M059J (cell line): ENCODE data around the gene SLC2A13. TPM values are rescaled to one million over a fixed set of nuclear protein-coding genes. Genes with fewer than 3 reads are reported as not detected.
A peak's percentile ranks its signal among the peaks of the same experiment; 100 is the strongest.
"Not testable (repeated sequence)": the region's sequence is repeated elsewhere in the genome, so short reads cannot be mapped to it uniquely, and the experiment has no call there.

Experiments
- DNase-seq: peaks from one replicate; pipeline ENCODE4 v3.0.0-alpha.2; 2012; ENCODE audit warnings: low read depth
- total RNA-seq: library from RNA; depleted of rRNA; stranded (reverse); fragments of >200 nt; shearing (Covaris generic); gene quantifications from 2 replicates; pipeline ENCODE4 v1.2.3, GENCODE V29; 2014; rRNA removed

Gene SLC2A13
- total RNA-seq, 1 experiment from 2014 or later = 3.2 TPM

DNA sequence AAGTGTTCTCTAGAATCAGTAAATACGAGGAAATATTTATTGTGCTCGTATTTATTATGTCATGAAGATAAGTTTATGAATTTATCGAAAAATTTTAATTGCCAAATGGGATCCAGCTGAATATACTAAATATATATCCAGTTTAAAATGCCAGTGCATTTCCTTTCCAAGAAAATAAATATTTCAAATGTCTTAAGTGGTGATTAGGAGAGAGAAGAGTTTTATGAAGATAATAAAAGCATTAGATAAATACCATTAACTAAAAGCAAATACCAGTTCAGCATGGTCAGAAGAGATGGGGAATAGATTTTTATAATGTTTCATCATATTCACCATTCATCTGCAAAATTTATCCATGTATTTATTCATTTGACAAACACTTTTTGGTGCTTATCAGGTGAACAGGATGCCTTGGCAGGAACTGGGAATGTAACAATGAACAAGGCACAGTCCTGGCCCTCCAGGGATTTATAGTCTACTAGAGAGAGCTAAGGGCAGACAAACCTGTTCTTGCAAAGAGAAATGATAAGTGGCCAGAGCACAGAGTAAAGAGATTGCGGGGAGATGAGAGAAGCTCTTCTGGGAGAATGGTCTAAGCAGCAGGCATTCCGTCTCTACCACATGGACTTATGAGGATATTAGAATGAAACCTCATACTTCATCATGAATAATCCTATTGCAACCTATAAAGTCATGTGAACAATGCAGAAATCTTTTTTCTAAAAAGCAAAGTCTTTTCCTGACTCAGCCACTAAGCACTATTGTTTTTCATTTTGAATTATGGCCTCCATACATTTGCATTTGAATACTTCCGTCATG, 342.6 kb downstream of the SLC2A13 start:
- no peak for DNase-seq

DNA sequence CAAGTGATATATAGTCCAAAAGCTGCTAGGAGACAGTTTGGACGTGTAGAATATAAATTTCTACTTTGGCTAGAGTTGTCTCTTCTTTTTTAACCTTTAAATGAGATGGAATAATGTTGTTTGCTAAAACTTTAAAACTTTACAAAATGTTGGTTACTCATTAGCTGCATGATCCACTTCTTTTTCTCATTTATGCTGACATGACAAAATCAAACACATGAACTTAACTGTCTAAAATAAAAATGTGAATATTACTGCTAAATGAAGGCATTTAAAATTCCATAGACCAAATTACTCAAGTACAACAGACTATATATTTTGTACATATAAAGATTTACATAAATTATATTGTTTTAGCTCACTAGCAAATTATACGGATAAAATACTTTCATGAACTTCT, 350.4 kb downstream of the SLC2A13 start:
- DNase-seq = no peak

DNA sequence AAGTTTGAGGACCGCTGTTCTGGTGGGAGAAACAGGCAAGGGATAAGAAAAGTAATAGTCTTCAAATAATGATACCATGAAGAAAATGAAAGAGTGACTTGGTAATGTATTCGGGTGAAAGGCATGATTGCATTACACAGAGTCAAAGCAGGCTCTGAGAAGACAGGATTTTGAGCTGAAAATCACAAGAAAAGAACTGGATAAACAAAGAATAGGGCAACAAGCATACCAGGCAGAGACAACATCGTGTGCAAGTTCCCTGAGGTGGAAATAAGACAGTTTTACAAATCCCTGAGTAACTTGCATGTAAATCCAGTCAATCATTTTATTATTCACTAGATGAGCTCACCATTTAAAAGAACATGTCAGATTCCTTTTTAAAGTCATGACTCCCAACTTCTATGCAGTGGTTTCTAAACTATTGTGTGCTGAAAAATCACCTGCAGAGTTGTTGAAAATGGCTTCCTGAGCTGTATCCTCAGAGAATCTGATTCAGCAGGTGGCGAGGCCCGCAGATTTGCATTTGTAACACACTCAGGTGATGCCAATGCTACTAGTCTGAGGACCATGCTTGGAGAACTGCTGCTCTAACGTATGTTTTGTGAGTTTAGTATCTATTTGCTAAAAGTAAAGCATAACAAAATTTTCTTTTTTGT, 353.3 kb downstream of the SLC2A13 start:
- DNase-seq = no peak

DNA sequence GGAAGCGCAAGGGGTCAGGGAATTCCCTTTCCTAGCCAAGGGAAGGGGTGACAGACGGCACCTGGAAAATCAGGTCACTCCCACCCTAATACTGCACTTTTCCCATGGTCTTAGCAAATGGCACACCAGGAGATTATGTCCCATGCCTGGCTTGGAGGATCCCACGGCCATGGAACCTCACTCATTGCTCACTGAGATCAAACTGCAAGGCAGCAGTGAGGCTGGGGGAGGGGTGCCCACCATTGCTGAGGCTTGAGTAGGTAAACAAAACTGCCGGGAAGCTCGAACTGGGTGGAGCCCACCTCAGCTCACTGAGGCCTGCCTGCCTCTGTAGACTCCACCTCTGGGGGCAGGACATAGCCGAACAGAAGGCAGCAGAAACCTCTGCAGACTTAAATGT, 359.7 kb downstream of the SLC2A13 start:
- DNase-seq = not testable (repeated sequence)

DNA sequence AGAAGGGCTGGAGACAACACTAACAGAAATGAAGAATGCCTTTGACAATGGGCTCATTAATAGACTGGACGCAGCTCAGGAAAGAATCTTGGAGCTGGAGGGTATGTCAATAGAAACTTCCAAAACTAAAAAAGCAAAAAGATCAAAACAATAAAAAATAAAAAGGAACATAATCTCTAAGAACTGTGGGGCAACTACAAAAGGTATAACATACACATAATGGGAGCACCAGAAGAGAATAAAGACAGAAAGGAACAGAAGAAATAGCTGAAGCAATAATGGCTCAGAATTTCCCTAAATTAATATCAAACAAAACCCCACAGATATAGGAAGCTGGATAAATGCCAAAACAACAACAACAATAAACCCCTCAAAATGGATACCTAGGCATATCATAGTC, 362.2 kb downstream of the SLC2A13 start:
- DNase-seq = no peak

DNA sequence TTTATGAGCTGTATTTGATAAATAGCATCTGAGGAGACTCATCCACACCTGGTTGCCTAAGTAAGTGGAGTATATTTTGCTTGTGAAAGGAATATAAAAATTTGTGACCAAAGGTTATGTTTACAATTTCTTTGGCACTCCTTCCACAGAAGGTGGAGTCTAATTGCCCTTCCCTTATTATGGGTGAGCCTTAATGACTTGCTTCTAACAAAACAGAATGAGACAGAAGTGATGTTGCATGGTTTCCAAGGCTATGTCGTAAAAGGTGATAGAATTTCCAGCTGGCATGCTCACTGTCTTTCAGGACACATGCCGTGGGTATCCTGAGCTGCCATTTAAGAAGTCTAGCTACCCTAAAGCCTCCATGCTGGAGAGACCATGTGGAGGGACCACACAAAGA, 369.5 kb downstream of the SLC2A13 start:
- no peak for DNase-seq

DNA sequence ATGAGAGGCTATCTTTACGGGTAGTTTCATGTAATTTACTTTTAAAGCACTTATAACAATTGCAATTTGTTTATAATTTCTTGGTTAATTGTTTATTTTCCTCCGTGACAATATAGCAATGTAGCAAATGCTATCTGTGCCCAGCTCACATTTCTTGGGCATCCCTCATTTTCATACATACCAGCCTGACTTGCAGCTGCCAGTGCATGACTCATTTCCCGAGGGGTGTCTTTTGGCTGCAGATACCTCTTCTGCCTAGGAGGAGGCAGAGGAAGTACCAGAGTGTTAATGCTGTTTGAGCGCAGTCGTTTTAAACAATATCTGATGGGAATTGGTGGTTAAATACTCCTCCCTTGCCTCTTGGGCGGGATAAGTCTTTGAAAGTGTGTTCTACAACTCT, 382.1 kb downstream of the SLC2A13 start:
- peak; percentile 47 for DNase-seq

DNA sequence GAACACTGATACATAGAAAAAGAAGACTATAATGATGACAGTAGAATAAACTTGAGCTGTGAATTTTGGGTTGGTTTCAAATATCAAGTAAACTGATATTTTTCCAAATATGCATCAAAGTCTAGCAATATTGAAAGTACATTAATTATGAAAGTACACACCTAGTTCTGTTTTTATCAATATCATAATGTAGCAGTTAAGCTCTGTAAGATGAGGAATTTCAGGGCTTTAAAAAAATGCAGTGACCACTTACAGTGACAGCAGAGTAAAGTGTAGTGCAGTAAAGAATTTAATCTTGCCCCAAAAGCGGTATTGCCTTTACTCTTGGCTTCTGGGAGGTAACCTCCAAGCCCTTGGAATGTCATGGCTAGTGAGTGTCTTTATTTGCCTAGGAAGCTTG, 383.4 kb downstream of the SLC2A13 start:
- DNase-seq = no peak

DNA sequence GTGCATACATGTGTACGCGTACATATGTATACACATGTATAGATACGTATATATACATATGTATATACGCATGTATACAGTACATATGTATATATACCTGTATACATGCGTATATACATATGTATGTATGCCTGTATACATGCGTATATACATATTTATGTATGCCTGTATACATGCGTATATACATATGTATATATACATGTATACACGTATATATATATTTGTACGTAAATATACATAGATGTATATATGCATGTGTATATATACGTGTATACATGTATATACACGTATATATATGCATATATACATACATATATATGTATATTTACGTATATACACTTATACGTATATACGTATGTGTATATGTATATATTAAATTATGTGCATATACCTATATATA, 392.3 kb downstream of the SLC2A13 start:
- DNase-seq = no peak

DNA sequence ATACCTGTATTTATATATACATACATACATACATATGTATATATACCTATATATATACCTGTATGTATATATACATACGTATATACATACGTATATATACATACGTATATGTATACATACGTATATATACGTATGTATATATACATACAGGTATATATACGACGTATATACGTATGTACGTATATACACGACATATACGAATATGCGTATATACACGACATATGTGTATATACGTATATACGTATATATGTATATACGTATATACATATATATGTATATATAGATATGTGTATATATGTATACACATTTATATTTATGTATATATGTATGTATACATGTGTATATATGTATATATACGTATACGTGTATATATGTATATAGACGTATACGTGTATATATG, 393.5 kb downstream of the SLC2A13 start:
- no peak for DNase-seq

Other genes with a start within 250 kb of the SLC2A13 start
- gene LRRK2, start 118.9 kb upstream of the SLC2A13 start, total RNA-seq = not detected in 2 replicates